ENCODE results near the gene VIPR2.

Gene VIPR2

DNA sequence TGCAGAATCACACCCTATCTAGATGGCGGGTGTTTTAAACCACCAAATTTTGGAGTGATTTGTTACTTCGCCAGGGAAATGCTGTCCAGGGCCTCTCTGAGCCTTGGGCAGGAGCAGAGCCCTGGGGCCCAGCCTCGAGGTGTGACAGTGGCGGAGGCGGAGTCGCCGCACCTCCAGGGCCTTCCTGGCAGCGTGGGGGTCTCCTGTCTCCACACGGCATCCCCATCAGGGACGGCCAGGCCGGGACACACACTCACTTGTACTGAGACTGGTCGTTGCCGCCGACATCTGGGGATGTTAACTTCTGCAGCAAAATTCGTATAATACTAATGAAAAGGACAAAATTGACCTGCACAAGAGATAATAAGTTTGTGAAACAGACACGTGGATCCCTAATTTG lies 110.7 kb downstream of the VIPR2 start:
- no peak for DNase-seq (ENCODE audit: low spot score)
- TF ChIP-seq CTCF (IDR thresholded peaks at IDR 0.05) = no peak
- H3K27ac ChIP-seq = no peak overlapping the region
- no peak overlapping the region for H3K4me3 ChIP-seq

- Histone ChIP-seq H3K27ac (no peak overlapping the region), H3K4me3 (no peak overlapping the region)
- TF ChIP-seq CTCF (IDR thresholded peaks at IDR 0.05) = no peak
- no peak for DNase-seq (ENCODE audit: low spot score)
Observed at GRCh38 chr7:159033473-159033825, 111.2 kb downstream of the VIPR2 start.

DNA sequence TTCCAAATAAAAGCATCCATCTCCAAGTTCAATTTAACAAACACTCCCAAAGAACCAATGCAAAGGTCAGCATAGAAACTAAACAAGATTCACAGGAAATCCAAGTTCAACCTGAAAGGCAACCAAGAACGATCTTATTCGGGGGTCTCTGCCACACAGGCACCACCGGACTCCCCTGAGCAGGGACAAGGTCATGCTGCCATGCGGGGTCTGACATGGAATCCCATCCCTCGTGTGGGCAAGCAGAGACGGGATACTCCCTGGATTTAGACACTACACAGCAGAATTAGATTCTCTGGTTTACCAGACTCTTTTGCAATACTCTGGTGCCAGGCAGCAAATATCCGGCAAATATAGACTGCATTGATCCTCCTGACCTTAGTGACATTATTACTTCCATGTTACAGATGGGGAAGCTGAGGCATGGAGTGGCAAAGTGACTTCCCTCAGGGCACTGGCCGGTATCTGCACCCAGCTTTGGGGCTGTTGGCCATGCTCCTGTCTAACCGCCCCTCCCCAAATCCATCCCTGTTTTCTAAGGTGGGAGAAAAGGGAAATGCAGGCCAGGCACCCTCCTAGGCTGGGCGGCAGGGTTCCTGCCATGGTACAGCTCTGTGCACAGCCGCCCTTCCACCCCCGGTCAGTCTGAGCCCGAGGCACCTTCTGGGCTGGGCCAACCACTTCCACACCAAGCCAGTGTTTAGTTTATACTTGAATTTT lies 111.8 kb downstream of the VIPR2 start:
- H3K4me3 ChIP-seq = no peak overlapping the region
- TF ChIP-seq CTCF (IDR thresholded peaks at IDR 0.05) = no peak
- DNase-seq (ENCODE audit: low spot score) = peak; percentile 46
- H3K27ac ChIP-seq = peak overlapping the region; percentile 91 to 97

GRCh38 chr7:159032322-159032721 lies 112.3 kb downstream of the VIPR2 start:
- peak overlapping the region; percentile 84 for H3K4me3 ChIP-seq
- TF ChIP-seq CTCF (IDR thresholded peaks at IDR 0.05) = no peak
- H3K27ac ChIP-seq = peak overlapping the region; percentile 91 to 97
- peak; percentile 68 for DNase-seq (ENCODE audit: low spot score)

DNA sequence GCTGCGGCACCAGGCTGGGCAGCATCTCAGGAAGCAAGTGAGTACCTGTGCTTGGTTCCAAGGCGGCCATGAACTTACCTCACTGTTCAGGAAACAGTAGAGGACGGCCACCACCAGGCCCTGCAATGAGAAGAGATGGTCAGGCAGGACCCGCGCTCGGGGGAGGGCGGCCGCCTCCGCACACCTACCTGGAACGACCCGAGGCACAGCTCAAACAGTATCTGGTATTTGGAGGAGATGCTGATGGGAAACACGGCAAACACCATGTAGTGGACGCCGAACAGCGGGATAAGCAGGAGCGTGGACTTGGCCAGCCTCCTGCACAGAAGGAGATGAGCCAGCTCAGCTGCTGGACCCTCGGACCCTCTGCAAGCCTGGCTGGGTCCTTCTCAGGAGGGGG lies 112.9 kb downstream of the VIPR2 start:
- TF ChIP-seq CTCF (IDR thresholded peaks at IDR 0.05) = no peak
- DNase-seq (ENCODE audit: low spot score) = peak; percentile 77
- H3K4me3 ChIP-seq = peak overlapping the region; percentile 84
- peak overlapping the region; percentile 91 to 97 for H3K27ac ChIP-seq

DNA sequence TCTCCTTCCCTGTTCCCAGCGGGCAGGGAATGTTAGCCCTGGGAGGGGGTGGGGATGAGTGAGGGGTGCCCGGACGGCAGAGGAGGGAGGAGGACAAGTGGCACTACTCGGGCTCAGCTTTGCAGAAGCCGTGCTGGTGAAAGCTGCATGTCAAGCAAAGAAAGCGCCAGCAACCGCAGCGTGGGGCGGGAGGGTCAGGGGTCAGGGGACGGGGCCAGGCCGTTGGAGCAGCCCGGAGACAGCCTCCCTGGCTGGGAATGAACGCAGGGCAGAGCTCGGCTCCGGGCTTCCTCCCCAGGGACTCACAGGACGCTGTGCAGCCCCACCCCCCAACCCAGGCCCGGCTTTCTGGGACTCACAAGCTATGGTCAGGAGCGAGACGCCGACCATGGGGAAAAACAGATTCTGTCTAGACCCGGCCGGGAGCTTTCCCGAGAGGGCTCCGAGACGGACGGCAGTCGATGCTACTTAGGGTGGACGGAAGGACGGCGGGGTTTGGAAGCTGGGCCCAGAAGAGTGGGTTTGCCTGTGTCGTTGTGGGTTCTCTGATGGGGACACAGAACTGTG lies 113.4 kb downstream of the VIPR2 start:
- TF ChIP-seq CTCF (IDR thresholded peaks at IDR 0.05) = no peak
- peak; percentile 91 for DNase-seq (ENCODE audit: low spot score)
- H3K4me3 ChIP-seq = peak overlapping the region; percentile 84
- peak overlapping the region; percentile 91 to 97 for H3K27ac ChIP-seq

Measured in coronary artery (tissue), 2 donors.